IPS-15b (cell line): ENCODE measurements around the gene ARHGAP24.

Experiments used
- H3K27me3 ChIP-seq: one replicate; pipeline ENCODE4 v1.6.1; 2013; ENCODE audit warnings: low read length; ENCODE audit not compliant: control insufficient read depth, insufficient read depth
- H3K36me3 ChIP-seq: one replicate; pipeline ENCODE4 v1.6.1; 2013; ENCODE audit warnings: low read length; ENCODE audit not compliant: control insufficient read depth, insufficient read depth
- H3K4me1 ChIP-seq: one replicate; pipeline ENCODE4 v1.6.1; 2013; ENCODE audit warnings: mild to moderate bottlenecking, low read length; ENCODE audit not compliant: control insufficient read depth, insufficient read depth
- H3K4me3 ChIP-seq: one replicate; pipeline ENCODE4 v1.5.1; 2013; ENCODE audit warnings: low read depth, low read length
- H3K9ac ChIP-seq: one replicate; pipeline ENCODE4 v1.6.1; 2013; ENCODE audit warnings: low read depth, mild to moderate bottlenecking, low read length
- H3K9me3 ChIP-seq: one replicate; pipeline ENCODE4 v1.6.1; 2013; ENCODE audit warnings: mild to moderate bottlenecking, low read length; ENCODE audit not compliant: control insufficient read depth, insufficient read depth

The ARHGAP24 gene

GRCh38 chr4:85792376-85793232 lies 317.7 kb downstream of the ARHGAP24 start:
- H3K4me3 ChIP-seq: no peak overlapping the region
- no peaks in the 10 kb centered on the region for H3K27me3 ChIP-seq
- H3K9me3 ChIP-seq: no peaks in the 10 kb centered on the region
- H3K36me3 ChIP-seq: no peaks in the 10 kb centered on the region
- H3K4me1 ChIP-seq: no peaks in the 10 kb centered on the region
- no peak overlapping the region for H3K9ac ChIP-seq

DNA sequence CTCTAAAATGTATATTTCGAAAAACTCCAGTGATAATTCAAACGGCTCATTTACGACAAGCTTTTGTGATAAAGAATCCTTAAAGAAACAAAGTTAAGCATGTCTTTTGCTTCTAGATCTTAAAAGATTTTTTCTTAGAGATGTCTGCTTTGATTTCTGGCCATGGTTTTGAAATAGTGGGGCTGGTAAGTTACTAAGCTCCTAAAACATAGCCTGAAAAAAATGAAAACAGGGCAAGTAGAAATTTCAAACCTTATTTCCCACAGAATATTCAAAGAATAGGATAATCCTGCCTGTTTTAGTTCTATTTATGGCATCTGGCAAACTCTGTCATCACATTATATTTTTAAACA lies 318.3 kb downstream of the ARHGAP24 start:
- Histone ChIP-seq H3K27me3 (no peaks in the 10 kb centered on the region), H3K9me3 (no peaks in the 10 kb centered on the region), H3K36me3 (no peaks in the 10 kb centered on the region), H3K9ac (no peak overlapping the region), H3K4me3 (no peak overlapping the region), H3K4me1 (no peaks in the 10 kb centered on the region)

DNA sequence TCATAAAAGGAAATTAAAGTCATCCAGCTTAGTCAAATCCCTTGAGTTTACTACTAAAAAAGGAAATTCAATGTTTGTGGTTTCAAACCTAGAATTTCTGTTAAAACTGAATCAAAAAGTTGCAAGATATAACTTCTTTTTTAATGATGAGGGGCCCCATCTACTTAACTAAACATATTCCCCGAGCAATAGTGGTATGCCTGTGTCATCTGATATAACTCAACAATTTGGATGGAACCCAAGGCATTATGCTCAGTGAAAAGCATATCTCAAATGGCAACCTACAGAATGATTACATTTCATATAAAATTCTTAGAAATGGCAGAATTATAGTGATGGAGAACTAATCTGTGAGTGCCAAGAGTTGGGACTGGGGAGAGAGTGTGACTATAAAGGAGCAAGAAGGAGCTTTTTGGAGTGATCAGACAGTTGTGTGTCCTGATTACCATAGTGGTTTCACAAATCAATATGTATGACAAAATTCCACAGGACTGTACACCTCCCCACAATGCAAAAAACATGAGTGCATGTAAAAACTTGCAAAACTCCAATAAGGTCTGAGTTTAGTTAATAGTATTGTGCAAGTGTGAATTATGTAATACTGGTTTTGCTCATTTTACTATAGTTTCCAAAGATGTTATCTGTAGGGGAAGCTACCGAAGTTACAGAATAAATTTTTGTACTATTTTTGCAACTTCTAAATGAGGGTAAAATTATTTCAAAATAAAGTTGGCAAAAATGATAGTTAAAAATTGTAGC lies 323.2 kb downstream of the ARHGAP24 start:
- H3K9ac ChIP-seq: no peak overlapping the region
- H3K36me3 ChIP-seq: no peaks in the 10 kb centered on the region
- H3K4me1 ChIP-seq: no peaks in the 10 kb centered on the region
- no peaks in the 10 kb centered on the region for H3K9me3 ChIP-seq
- H3K4me3 ChIP-seq: no peak overlapping the region
- no peaks in the 10 kb centered on the region for H3K27me3 ChIP-seq

DNA sequence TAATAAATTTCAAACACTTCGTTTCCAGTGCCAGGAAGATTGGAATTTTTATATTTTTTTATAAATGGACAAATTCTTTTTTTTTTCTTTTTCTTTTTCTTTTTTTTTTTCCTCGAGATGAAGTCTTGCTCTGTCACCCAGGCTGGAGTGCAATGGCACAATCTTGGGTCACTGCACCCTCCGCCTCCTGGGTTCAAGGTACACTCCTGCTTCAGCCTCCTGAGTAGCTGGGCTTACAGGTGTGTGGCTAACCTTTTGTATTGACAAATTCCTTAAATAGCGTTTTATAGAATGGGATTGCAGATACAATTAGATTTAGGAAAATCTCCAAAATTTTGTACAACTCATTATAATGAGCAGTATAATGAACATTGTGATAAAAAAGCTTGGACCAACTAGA lies 328.9 kb downstream of the ARHGAP24 start:
- no peak overlapping the region for H3K9ac ChIP-seq
- no peaks in the 10 kb centered on the region for H3K9me3 ChIP-seq
- H3K4me1 ChIP-seq: peaks cover 13% of the 10 kb centered on the region
- no peak overlapping the region for H3K4me3 ChIP-seq
- no peaks in the 10 kb centered on the region for H3K27me3 ChIP-seq
- no peaks in the 10 kb centered on the region for H3K36me3 ChIP-seq

DNA sequence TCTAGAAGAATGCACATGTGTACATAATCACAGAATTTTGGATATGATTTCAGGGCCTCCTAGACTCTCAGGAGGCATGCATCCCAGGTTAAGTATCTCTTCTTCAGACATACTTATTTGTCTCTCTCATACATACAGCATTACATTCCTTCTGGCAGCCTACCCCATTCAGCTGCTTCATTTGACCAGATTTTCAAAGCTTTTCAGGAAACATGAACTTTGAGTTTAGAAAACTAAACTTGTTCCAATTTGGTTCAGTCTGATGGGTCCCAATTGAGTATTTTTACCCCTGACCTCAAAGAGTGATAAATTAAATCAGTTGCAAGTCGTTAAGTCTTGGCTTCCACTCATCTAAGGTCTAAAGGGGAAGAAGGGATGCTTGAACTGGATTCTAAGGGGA lies 330.9 kb downstream of the ARHGAP24 start:
- H3K9me3 ChIP-seq: no peaks in the 10 kb centered on the region
- no peak overlapping the region for H3K9ac ChIP-seq
- H3K36me3 ChIP-seq: no peaks in the 10 kb centered on the region
- H3K4me3 ChIP-seq: no peak overlapping the region
- H3K27me3 ChIP-seq: no peaks in the 10 kb centered on the region
- H3K4me1 ChIP-seq: peaks cover 16% of the 10 kb centered on the region

DNA sequence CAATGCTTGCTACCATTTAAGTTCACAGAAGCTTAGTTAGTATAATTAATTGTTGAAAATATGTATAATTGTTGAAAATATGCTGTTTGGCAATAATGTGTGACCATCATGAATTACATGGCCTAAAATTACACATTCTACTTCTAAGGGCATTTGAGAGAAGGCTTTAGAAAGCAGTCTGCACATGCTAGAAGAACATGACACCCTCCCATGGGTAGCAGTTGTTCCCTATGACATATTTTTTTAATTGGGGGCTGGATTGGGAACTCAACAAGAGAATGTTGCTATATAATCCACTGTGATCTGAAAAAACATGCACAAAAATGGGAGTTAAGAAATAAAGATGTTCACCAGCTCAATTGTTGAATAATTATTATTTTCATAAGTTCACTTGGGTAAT lies 331.4 kb downstream of the ARHGAP24 start:
- H3K36me3 ChIP-seq: no peaks in the 10 kb centered on the region
- H3K9me3 ChIP-seq: no peaks in the 10 kb centered on the region
- H3K4me1 ChIP-seq: peaks cover 16% of the 10 kb centered on the region
- H3K9ac ChIP-seq: no peak overlapping the region
- no peaks in the 10 kb centered on the region for H3K27me3 ChIP-seq
- no peak overlapping the region for H3K4me3 ChIP-seq

GRCh38 chr4:85807247-85807950 lies 332.4 kb downstream of the ARHGAP24 start:
- Histone ChIP-seq H3K9me3 (no peaks in the 10 kb centered on the region), H3K4me3 (no peak overlapping the region), H3K9ac (no peak overlapping the region)

DNA sequence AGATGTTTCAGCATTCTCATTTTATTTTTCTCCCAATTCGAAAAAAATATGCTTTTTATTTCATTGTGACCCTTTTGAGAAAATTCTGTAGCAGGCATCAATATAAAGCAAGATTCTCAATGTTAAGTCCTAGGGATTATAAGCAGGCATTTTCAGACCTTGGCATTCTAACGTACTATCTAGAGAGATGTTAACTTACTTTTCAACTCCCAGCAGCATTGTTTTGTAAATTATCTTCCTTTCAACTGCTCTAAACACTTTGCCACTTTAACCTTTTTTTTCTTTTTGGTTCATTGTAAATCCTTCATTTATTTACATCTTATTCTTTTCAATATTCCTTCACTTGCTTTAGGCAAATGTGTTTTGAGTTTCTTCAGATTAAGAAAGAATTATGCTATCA lies 333.2 kb downstream of the ARHGAP24 start:
- no peak overlapping the region for H3K4me3 ChIP-seq
- no peaks in the 10 kb centered on the region for H3K9me3 ChIP-seq
- no peaks in the 10 kb centered on the region for H3K36me3 ChIP-seq
- H3K4me1 ChIP-seq: peaks cover 16% of the 10 kb centered on the region
- no peaks in the 10 kb centered on the region for H3K27me3 ChIP-seq
- H3K9ac ChIP-seq: no peak overlapping the region

More at GRCh38 chr4:85807247-85807950, 332.4 kb downstream of the ARHGAP24 start:
- no peaks in the 10 kb centered on the region for H3K36me3 ChIP-seq
- H3K27me3 ChIP-seq: no peaks in the 10 kb centered on the region
- peaks cover 16% of the 10 kb centered on the region for H3K4me1 ChIP-seq

DNA sequence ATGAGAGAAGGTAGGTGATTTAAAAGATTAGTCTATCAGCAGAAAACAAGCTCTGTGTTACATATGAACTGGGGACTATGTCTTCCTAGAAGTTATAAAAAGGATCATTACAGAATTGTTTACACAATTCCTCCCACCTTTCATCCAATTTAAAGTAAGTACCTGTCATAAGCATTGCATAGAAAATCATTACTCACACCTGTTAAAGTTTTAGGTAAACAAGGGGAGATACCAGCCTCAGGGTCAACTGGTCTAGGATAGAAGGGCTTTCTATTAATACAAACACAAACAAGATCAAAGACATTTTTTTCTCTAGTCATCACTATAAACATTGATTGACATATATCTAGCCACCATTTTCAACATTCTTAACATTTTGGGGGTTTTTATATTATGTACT lies 333.9 kb downstream of the ARHGAP24 start:
- no peak overlapping the region for H3K9ac ChIP-seq
- H3K36me3 ChIP-seq: no peaks in the 10 kb centered on the region
- H3K4me1 ChIP-seq: peaks cover 16% of the 10 kb centered on the region
- H3K4me3 ChIP-seq: no peak overlapping the region
- H3K9me3 ChIP-seq: no peaks in the 10 kb centered on the region
- no peaks in the 10 kb centered on the region for H3K27me3 ChIP-seq

GRCh38 chr4:85812776-85813175 lies 337.8 kb downstream of the ARHGAP24 start:
- Histone ChIP-seq H3K27me3 (no peaks in the 10 kb centered on the region), H3K4me3 (no peak overlapping the region)

DNA sequence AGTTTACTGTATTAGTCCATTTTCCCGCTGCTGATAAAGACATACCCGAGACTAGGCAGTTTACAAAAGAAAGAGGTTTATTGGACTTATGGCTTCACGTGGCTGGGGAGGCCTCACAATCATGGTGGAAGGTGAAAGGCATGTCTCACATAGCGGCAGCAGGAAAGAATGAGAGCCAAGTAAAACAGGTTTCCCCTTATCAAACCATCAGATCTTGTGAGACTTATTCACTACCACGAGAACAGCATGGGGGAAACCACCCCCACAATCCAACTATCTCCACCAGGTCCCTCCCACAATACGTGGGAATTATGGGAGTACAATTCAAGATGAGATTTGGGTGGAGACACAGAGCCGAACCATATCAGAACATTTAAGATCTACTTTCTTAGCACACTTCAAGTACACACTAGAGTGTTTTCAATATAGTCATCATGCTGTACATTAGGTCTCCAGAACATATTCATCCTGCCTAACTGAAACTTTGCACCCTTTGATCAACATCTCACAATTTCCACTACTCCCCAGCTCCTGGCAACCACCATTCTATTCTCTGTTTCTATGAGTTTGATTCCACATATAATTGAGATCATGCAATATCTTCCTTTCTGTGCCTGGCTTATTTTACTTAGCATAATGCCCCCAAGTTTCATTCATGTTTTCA lies 341.0 kb downstream of the ARHGAP24 start:
- Histone ChIP-seq H3K4me1 (peaks cover 3% of the 10 kb centered on the region), H3K36me3 (no peaks in the 10 kb centered on the region), H3K9me3 (no peaks in the 10 kb centered on the region), H3K27me3 (no peaks in the 10 kb centered on the region), H3K9ac (no peak overlapping the region), H3K4me3 (no peak overlapping the region)

More at GRCh38 chr4:85812776-85813175, 337.8 kb downstream of the ARHGAP24 start:
- Histone ChIP-seq H3K9me3 (no peaks in the 10 kb centered on the region), H3K36me3 (no peaks in the 10 kb centered on the region), H3K9ac (no peak overlapping the region), H3K4me1 (peaks cover 13% of the 10 kb centered on the region)
